Peyer's patch (tissue), 4 donors: Measurements from ENCODE around the gene MAD2L1.

ENCODE experiments used
- CTCF ChIP-seq, 6 experiments: fragments of 450-650 bp in 4 of 6; fragments of 200-600 bp in 2 of 6; sonication (generic) in 1 of 6; IDR thresholded peaks; one replicate each; pipeline ENCODE4 v1.5.1; 2017 to 2019; ENCODE audit warnings: antibody characterized with exemption in 6 of 6, mild to moderate bottlenecking in 3 of 6, moderate library complexity in 1 of 6
- POLR2A ChIP-seq, 2 donors: fragments of 450-650 bp; IDR thresholded peaks; one replicate each; pipeline ENCODE4 v1.5.1; 2017; ENCODE audit warnings: antibody characterized with exemption in 2 of 2, mild to moderate bottlenecking in 2 of 2, moderate library complexity in 2 of 2

GRCh38 chr4:120037411-120037810 lies 29.2 kb downstream of the MAD2L1 start:
- TF ChIP-seq CTCF (IDR thresholded peaks at IDR 0.05), result no peak
- TF ChIP-seq POLR2A (IDR thresholded peaks at IDR 0.05), result no peak
